H1 (cell line): ENCODE measurements around the gene ZP2.

Experiments
- EZH2 ChIP-seq: fragments of 200-600 bp; sonication (generic); IDR thresholded peaks from 2 replicates; pipeline ENCODE4 v1.7.1; 2012; ENCODE audit warnings: low read depth, mild to moderate bottlenecking, moderate library complexity, low read length, inconsistent platforms; ENCODE audit not compliant: severe bottlenecking
- JUND ChIP-seq: IDR thresholded peaks from 2 replicates; pipeline ENCODE4 v1.6.1; 2011; ENCODE audit warnings: mild to moderate bottlenecking, improper control_type of control experiment, low read length
- NRF1 ChIP-seq: IDR thresholded peaks from 2 replicates; pipeline ENCODE4 v1.6.1; 2011; ENCODE audit warnings: mild to moderate bottlenecking, low read depth, low read length, improper control_type of control experiment
- PHF8 ChIP-seq: fragments of 200-600 bp; sonication (generic); conservative IDR thresholded peaks from 2 replicates; pipeline ENCODE4 v1.7.1; 2012; ENCODE audit warnings: low read depth, mild to moderate bottlenecking, inconsistent platforms, low read length, moderate library complexity
- TBP ChIP-seq: IDR thresholded peaks from 2 replicates; pipeline ENCODE4 v1.6.1; 2011; ENCODE audit warnings: low read depth, low read length, improper control_type of control experiment
- ZNF274 ChIP-seq: IDR thresholded peaks from 2 replicates; pipeline ENCODE4 v1.7.0; 2012; ENCODE audit warnings: low read length, borderline replicate concordance; ENCODE audit errors: extremely low read depth

DNA sequence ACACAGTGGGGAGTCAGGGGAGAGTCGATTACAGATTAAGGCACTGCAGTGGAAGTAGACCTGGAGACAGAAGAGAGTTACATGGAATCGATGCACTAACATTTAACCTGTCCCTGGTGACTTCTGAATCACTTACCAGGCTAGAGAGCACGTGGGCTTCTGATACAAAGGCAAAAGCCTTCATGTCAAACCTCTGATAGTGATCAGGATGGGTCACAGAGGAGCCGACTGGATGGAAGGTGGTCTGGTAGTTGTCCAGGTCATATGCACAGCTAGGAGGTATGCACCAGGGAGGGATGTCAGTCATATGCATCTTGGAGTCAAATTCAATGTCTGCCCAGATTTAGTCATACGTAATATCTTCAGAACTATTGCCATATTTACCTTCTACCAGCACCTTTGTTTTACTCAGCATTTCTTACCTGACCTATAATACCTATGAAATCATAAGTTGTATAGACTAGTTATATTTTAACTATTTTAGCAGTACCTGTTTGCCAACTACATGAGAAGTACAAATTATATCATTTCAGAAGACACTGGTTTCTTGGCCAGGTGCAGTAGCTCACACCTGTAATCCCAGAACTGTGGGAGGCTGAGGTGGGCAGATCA, 11.7 kb downstream of the ZP2 start:
- TF ChIP-seq NRF1 (no peak), PHF8 (no peak), ZNF274 (no peak), JUND (no peak), EZH2 (no peak), TBP (no peak)
